CD4-positive, CD25-positive, alpha-beta regulatory T cell (primary cell): ENCODE data around the gene MTA2. TPM values are rescaled to one million over a fixed set of nuclear protein-coding genes. Genes with fewer than 3 reads are reported as not detected.

Experiments
- ATAC-seq, 2 donors: fragments of 150-1000 bp; cut with Tn5 transposase; one replicate each; pipeline ENCODE4 v1.10.0; 2021; ENCODE audit warnings: low read depth in 2 of 2, moderate number of reproducible peaks in 2 of 2, moderate library complexity in 1 of 2
- DNase-seq, 3 donors: peaks; one replicate each; pipeline versions ENCODE4 v3.0.0 to v3.0.0-alpha.2; 2012 to 2022; ENCODE audit warnings: mixed read lengths in 1 of 3
- H3K27ac ChIP-seq: one replicate; pipeline ENCODE4 v1.7.0; 2013; ENCODE audit warnings: mild to moderate bottlenecking, low read length; ENCODE audit not compliant: insufficient read depth, poor library complexity, severe bottlenecking
- H3K27me3 ChIP-seq: one replicate; pipeline ENCODE4 v1.7.0; 2013; ENCODE audit warnings: low read length; ENCODE audit not compliant: control insufficient read depth, insufficient read depth
- H3K36me3 ChIP-seq: one replicate; pipeline ENCODE4 v1.7.0; 2013; ENCODE audit warnings: mild to moderate bottlenecking, low read length, moderate library complexity; ENCODE audit not compliant: control insufficient read depth, insufficient read depth
- H3K4me1 ChIP-seq: 2 replicates; pipeline ENCODE4 v1.7.0; 2013; ENCODE audit warnings: mild to moderate bottlenecking, low read length; ENCODE audit not compliant: insufficient read depth, control insufficient read depth, poor library complexity, severe bottlenecking
- H3K4me3 ChIP-seq: one replicate; pipeline ENCODE4 v1.7.0; 2013; ENCODE audit warnings: low read depth, mild to moderate bottlenecking, low read length, moderate library complexity
- H3K9me3 ChIP-seq, 2 experiments: 1 replicate in 1 of 2; 2 replicates in 1 of 2; pipeline ENCODE4 v1.7.0; 2013; ENCODE audit warnings: low read length in 2 of 2, mild to moderate bottlenecking in 1 of 2, moderate library complexity in 1 of 2; ENCODE audit not compliant: control insufficient read depth in 2 of 2
- H3K27ac Mint-ChIP-seq, 3 donors: one replicate each; pipeline ENCODE4 v1.8.0; 2020 to 2022; ENCODE audit warnings: mild to moderate bottlenecking in 3 of 3, mixed read lengths in 3 of 3, moderate library complexity in 2 of 3
- H3K27me3 Mint-ChIP-seq: one replicate; pipeline ENCODE4 v1.8.0; 2022; ENCODE audit warnings: mild to moderate bottlenecking, mixed read lengths
- H3K36me3 Mint-ChIP-seq: one replicate; pipeline ENCODE4 v1.8.0; 2020; ENCODE audit warnings: mixed read lengths
- H3K4me1 Mint-ChIP-seq, 4 donors: one replicate each; pipeline ENCODE4 v1.8.0; 2020 to 2022; ENCODE audit warnings: mixed read lengths in 4 of 4, mild to moderate bottlenecking in 1 of 4
- H3K4me3 Mint-ChIP-seq, 4 donors: one replicate each; pipeline ENCODE4 v1.8.0; 2020 to 2022; ENCODE audit warnings: mild to moderate bottlenecking in 4 of 4, mixed read lengths in 4 of 4, moderate library complexity in 3 of 4
- H3K9me3 Mint-ChIP-seq, 7 donors: one replicate each; pipeline ENCODE4 v1.8.0; 2020 to 2022; ENCODE audit warnings: mixed read lengths in 7 of 7, mild to moderate bottlenecking in 3 of 7, moderate library complexity in 2 of 7
- polyA plus RNA-seq, 4 donors: library from polyadenylated mRNA; unstranded; fragments of 300-500 nt; fragmentation: Illumina TruSeq; gene quantifications; one replicate each; pipeline ENCODE4 v1.2.3, GENCODE V29; 2021
- total RNA-seq: library from RNA; stranded (reverse); gene quantifications from one replicate; pipeline ENCODE4 v1.2.3, GENCODE V29; 2022

MTA2 gene
- total and polyA plus RNA-seq, 5 donors from 2014 or later, result 30.3 to 172 (median 34.7) TPM

DNA sequence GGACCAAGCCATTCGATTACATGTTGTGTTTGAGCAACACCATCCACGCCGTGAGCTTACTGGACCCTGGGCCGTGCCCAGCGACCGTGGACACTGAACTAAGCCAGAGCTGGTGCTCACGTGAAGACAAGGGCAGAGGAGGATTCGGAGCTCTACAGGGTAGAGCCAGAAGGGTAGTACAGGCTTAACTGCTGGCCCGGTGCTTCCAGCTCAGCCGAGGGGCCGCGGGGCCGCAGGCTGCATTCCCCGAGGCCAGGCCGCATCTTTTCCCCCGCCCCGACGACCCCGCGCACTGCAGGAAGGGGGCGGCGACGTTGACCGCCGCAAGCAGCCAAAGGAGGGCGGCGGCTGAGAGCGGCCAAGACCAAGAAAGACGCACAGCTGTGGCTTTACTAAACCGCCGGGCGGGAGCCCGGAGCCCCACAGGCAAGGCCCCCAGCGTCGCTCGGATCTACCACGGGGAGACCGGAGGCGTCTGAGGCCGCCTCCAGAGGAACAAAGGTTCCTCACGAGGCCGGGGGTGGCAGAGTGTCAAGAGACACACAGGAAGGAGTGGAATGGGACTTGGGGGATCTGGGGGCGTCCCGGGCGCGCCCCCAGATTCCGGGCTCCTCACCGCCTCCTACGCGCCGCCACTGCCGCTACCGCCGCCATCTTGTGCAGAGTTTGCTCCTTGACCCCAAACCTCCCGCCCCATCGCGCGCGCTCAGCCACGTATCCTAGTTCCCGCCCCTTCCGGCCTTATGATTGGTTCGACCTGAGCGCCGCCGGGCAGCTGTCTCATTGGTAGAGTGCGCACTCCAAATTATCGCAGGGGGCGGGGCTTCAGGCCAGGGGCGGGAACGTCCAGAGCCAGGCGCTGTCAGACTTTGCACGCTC, 44.5 kb upstream of the MTA2 start, which contains the start of gene GANAB:
Gene GANAB (minus strand): TSS at position 668 of the 879 bp plus-strand sequence. CDS start 14 bp downstream, at position 654.
- H3K27me3 Mint-ChIP-seq, result no peaks in the 10 kb centered on the region
- no peaks in the 10 kb centered on the region for H3K36me3 Mint-ChIP-seq

DNA sequence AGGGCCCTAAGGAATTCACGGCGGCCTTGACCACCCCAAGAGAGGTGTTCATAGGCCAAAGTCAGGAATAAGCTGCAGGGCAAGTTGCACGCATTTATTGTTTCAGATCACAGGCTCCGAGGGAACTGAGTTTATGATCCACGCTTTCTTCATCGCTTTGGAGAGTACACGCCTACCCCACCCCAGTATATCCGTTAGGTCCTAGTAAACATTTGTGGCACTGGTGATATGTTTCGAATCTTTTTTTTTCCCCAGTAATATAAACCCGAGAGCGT, 43.9 kb upstream of the MTA2 start:
- Histone ChIP-seq H3K4me3 (peak overlapping the region; percentile 87), H3K27ac (peak overlapping the region; percentile 92), H3K36me3 (peaks cover 19% of the 10 kb centered on the region), H3K27me3 (no peaks in the 10 kb centered on the region), H3K9me3 (no peaks in the 10 kb centered on the region), H3K4me1 (peaks cover 29% of the 10 kb centered on the region)
- Mint-ChIP-seq H3K27me3 (no peaks in the 10 kb centered on the region), H3K27ac (peak overlapping the region; percentile 76 to 98 (median 95)), H3K9me3 (no peaks in the 10 kb centered on the region), H3K4me3 (peak overlapping the region; percentile 95 to 97 (median 96)), H3K4me1 (peaks cover 5 to 49% (median 13%) of the 10 kb centered on the region in 4 donors), H3K36me3 (no peaks in the 10 kb centered on the region)
- DNase-seq (peak in 1 of 3 donors; percentile 39), ATAC-seq (no peak)

More for the DNA sequence above, 44.5 kb upstream of the MTA2 start, which contains the start of gene GANAB:
- no peaks in the 10 kb centered on the region for H3K9me3 ChIP-seq
- H3K4me3 Mint-ChIP-seq, result peak within 1 kb of the TSS; percentile 95 to 97 (median 96)
- peaks cover 27% of the 10 kb centered on the region for H3K4me1 ChIP-seq
- H3K27ac Mint-ChIP-seq, result peak within 1 kb of the TSS; percentile 76 to 98 (median 95)
- peaks cover 19% of the 10 kb centered on the region for H3K36me3 ChIP-seq
- H3K27me3 ChIP-seq, result no peaks in the 10 kb centered on the region
- peak within 1 kb of the TSS; percentile 92 for H3K27ac ChIP-seq
- H3K4me3 ChIP-seq, result peak within 1 kb of the TSS; percentile 87
- no peaks in the 10 kb centered on the region for H3K9me3 Mint-ChIP-seq
- peak; percentile 97 to 99 (median 99) for DNase-seq
- ATAC-seq, result peak; percentile 99
- peaks cover 0 to 48% (median 13%) of the 10 kb centered on the region in 4 donors for H3K4me1 Mint-ChIP-seq

DNA sequence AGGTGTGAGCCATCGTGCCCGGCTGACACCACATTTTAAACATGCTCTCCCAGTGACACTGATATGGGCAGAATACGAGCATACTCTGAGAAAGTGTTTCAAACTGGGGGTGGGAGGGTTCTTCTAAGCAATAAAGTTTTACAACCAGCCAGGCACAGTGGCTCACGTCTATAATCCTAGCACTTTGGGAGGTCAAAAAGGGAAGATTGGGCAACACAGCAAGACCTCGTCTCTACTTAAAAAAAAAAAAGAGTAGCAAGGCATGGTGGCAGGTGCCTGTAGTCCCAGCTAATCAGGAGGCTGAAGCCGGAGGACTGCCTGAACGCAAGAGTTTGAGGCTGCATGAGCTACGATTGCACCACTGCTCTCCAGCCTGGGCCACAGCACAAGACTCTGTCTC, 42.6 kb upstream of the MTA2 start:
- ATAC-seq (no peak), DNase-seq (no peak)
- H3K36me3 Mint-ChIP-seq, result peaks cover 6% of the 10 kb centered on the region
- H3K27me3 Mint-ChIP-seq, result no peaks in the 10 kb centered on the region
- H3K4me3 ChIP-seq, result no peak overlapping the region
- H3K36me3 ChIP-seq, result peaks cover 14% of the 10 kb centered on the region
- H3K27ac Mint-ChIP-seq, result peak overlapping the region; percentile 17 to 63 (median 59)
- peak overlapping the region in 3 of 4 donors; percentile 41 to 95 (median 61) for H3K4me3 Mint-ChIP-seq
- no peak overlapping the region for H3K27ac ChIP-seq
- peaks cover 11 to 50% (median 18%) of the 10 kb centered on the region in 4 donors for H3K4me1 Mint-ChIP-seq
- peaks cover 29% of the 10 kb centered on the region for H3K4me1 ChIP-seq
- H3K9me3 Mint-ChIP-seq, result no peaks in the 10 kb centered on the region
- H3K27me3 ChIP-seq, result no peaks in the 10 kb centered on the region
- H3K9me3 ChIP-seq, result no peaks in the 10 kb centered on the region

DNA sequence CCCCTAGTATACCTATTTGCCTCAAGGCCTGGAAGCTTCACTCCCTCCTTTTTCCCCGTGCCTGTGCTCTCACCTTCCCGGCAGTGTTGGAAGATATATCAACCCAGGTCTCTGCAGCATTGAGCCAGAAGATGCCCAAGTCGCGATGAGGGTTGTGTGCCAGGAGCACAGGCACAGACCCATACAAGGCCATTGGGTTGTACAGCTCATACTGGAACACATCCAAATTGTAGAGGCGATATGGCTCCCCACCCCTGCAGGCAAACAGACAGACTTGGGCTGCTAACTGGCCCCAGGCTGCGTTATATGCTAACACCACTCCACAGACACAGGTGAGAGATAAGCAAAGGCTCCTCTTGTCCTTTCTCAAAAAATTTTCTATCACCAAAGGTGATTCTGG, 30.8 kb upstream of the MTA2 start:
- Histone ChIP-seq H3K9me3 (no peaks in the 10 kb centered on the region), H3K4me3 (no peak overlapping the region), H3K36me3 (peaks cover 83% of the 10 kb centered on the region), H3K4me1 (peaks cover 4% of the 10 kb centered on the region), H3K27me3 (no peaks in the 10 kb centered on the region), H3K27ac (no peak overlapping the region)
- Mint-ChIP-seq H3K27ac (peak overlapping the region in 1 of 3 donors; percentile 81), H3K36me3 (peaks cover 52% of the 10 kb centered on the region), H3K4me1 (peaks cover 0 to 30% (median 13%) of the 10 kb centered on the region in 4 donors), H3K27me3 (no peaks in the 10 kb centered on the region), H3K4me3 (no peak overlapping the region), H3K9me3 (no peaks in the 10 kb centered on the region)
- DNase-seq (no peak), ATAC-seq (no peak)

DNA sequence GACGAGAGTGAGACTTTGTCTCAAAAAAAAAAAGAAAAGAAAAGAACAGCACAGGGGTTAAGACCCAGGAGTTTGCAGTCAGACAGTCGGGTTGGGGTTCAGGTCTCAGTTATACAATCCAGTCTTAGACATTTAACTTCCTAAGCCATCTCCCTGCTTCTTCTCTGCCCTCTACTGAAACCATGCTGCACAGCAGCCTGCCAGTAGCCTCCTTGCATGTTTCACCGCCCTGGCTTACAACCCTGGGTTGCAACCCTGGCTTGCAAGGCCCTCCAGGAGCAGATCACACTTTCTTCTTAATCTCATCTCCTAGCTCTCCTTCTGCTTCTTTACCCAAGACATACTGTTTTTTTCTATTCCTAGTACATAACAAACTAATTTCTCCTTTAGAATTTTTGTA, 26.0 kb upstream of the MTA2 start:
- Histone ChIP-seq H3K4me3 (no peak overlapping the region), H3K27me3 (no peaks in the 10 kb centered on the region), H3K27ac (no peak overlapping the region), H3K36me3 (peaks cover 72% of the 10 kb centered on the region), H3K4me1 (no peaks in the 10 kb centered on the region), H3K9me3 (no peaks in the 10 kb centered on the region)
- H3K27ac Mint-ChIP-seq, result peak overlapping the region in 1 of 3 donors; percentile 90
- H3K9me3 Mint-ChIP-seq, result no peaks in the 10 kb centered on the region
- ATAC-seq, result no peak
- peaks cover 0 to 7% (median 6%) of the 10 kb centered on the region in 4 donors for H3K4me1 Mint-ChIP-seq
- peak overlapping the region in 2 of 4 donors; percentile 40 to 51 for H3K4me3 Mint-ChIP-seq
- H3K27me3 Mint-ChIP-seq, result no peaks in the 10 kb centered on the region
- H3K36me3 Mint-ChIP-seq, result peaks cover 49% of the 10 kb centered on the region
- no peak for DNase-seq

DNA sequence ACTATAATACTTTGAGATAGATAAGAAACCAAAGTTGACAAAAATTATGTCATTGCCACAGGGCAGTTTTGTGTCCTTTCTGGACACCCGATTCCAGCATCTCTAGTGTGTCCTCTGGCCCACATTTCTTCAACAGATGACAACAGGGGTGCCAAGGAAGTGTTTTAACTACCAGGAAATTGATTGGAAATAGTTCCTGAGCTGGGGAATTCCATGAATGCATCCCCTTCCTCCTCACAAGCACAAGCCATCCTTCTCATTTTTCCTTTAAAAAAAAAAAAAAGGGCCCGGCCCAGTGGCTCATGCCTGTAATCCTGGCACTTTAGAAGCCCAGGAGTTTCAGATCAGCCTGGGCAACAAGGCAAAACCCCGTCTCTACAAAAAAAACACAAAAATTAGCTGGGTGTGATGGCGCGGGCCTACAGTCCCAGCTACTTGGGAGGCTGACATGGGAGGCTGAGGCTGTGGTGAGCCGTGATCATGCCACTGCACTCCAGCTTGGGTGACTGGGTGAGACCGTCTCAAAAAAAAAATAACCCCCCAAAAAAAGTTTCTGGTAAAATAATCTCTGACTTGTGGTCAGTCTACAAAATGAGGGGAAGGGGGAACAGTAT, 20.9 kb upstream of the MTA2 start:
- H3K27ac Mint-ChIP-seq, result peak overlapping the region; percentile 96 to 99 (median 99)
- no peak for ATAC-seq
- H3K4me3 ChIP-seq, result peak overlapping the region; percentile 10

DNA sequence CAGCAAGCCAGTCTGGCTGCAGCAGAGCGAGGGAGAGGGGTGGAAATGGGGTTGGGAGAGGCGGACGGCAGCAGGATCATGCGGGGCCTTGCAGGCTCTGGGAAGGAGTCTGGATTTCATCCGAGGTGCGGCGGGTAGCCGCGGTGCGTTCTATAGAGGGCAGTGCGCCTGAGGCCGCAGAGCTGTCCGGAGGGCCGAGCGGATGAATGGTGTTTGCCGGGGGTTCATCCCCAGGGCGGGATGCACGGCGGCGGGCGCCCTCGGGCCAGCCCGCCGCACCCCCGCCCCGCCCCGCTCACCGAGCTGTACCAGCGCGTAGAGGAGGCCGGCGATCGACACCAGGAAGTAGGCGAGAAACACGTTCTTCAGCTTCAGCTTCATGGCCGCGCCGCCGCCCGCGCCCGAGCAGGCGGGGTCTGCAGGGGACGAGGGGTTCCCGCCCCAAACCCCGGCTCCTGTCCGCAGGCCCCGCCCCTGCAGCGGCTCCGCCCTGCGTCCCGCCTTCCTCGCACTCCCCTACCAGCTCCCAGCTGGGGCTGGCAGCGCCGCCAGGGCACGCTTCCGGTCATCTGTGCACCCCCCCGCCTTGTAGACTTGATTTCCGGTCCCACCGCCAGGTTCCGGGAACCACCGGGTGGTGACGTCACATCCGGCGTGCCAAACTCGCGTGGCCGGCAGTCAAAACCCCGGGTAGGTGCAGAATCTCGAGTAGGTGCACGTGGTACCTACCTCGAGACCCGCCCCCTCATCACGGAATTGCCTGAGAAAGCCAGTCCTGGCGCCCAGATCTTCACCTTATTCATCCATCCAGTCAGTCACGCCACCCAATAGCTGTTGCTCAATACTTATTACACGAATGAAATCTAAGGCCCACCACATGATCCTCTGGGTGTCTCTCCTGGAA, 20.2 kb upstream of the MTA2 start, which contains the start of gene B3GAT3:
Gene B3GAT3 (minus strand): TSS at position 420 of the 904 bp plus-strand sequence. CDS start 39 bp downstream, at position 381.
- Histone ChIP-seq H3K27ac (peak within 1 kb of the TSS; percentile 96), H3K4me1 (peaks cover 22% of the 10 kb centered on the region), H3K9me3 (no peaks in the 10 kb centered on the region), H3K4me3 (peak within 1 kb of the TSS; percentile 85), H3K36me3 (peaks cover 18% of the 10 kb centered on the region), H3K27me3 (no peaks in the 10 kb centered on the region)
- H3K27ac Mint-ChIP-seq, result peak within 1 kb of the TSS; percentile 96 to 99 (median 99)
- peaks cover 7 to 31% (median 16%) of the 10 kb centered on the region in 4 donors for H3K4me1 Mint-ChIP-seq
- no peaks in the 10 kb centered on the region for H3K27me3 Mint-ChIP-seq
- DNase-seq (peak; percentile 96 to 99 (median 97)), ATAC-seq (peak; percentile 82 to 84)
- peak within 1 kb of the TSS; percentile 95 to 99 (median 96) for H3K4me3 Mint-ChIP-seq
- no peaks in the 10 kb centered on the region for H3K9me3 Mint-ChIP-seq
- H3K36me3 Mint-ChIP-seq, result peaks cover 20% of the 10 kb centered on the region

More for the DNA sequence above, 20.9 kb upstream of the MTA2 start:
- Mint-ChIP-seq H3K9me3 (no peaks in the 10 kb centered on the region), H3K36me3 (peaks cover 24% of the 10 kb centered on the region), H3K4me1 (peaks cover 7 to 28% (median 16%) of the 10 kb centered on the region in 4 donors), H3K27me3 (no peaks in the 10 kb centered on the region), H3K4me3 (peak overlapping the region; percentile 92 to 95 (median 95))
- peak overlapping the region; percentile 96 for H3K27ac ChIP-seq
- no peaks in the 10 kb centered on the region for H3K27me3 ChIP-seq
- no peak for DNase-seq
- H3K4me1 ChIP-seq, result peaks cover 22% of the 10 kb centered on the region
- peaks cover 26% of the 10 kb centered on the region for H3K36me3 ChIP-seq
- H3K9me3 ChIP-seq, result no peaks in the 10 kb centered on the region
